Osteoblast (primary cell): ENCODE measurements around the gene NHLRC2. TPM values are rescaled to one million over a fixed set of nuclear protein-coding genes. Genes with fewer than 3 reads are reported as not detected.

Experiments used
- DNase-seq: peaks from one replicate; pipeline ENCODE4 v3.0.0; 2011; ENCODE audit warnings: low spot score, mixed read lengths; ENCODE audit not compliant: insufficient read length; ENCODE audit errors: missing footprints
- H2AFZ ChIP-seq: 2 replicates; pipeline ENCODE4 v1.6.0; 2011; ENCODE audit warnings: mild to moderate bottlenecking, low read length
- H3K27ac ChIP-seq: 2 replicates; pipeline ENCODE4 v1.5.1; 2011; ENCODE audit warnings: mild to moderate bottlenecking, low read depth, low read length, moderate library complexity
- H3K27me3 ChIP-seq: 2 replicates; pipeline ENCODE4 v1.6.0; 2012; ENCODE audit warnings: mild to moderate bottlenecking, control low read depth, inconsistent platforms, low read length, moderate library complexity; ENCODE audit not compliant: insufficient read depth
- H3K36me3 ChIP-seq: 2 replicates; pipeline ENCODE4 v1.5.1; 2011; ENCODE audit warnings: mild to moderate bottlenecking, low read length, control low read depth, moderate library complexity; ENCODE audit not compliant: insufficient read depth
- H3K4me1 ChIP-seq: 2 replicates; pipeline ENCODE4 v1.5.1; 2011; ENCODE audit warnings: mild to moderate bottlenecking, low read length, control low read depth, moderate library complexity; ENCODE audit not compliant: insufficient read depth
- H3K4me2 ChIP-seq: 2 replicates; pipeline ENCODE4 v1.6.0; 2011; ENCODE audit warnings: mild to moderate bottlenecking, low read length; ENCODE audit not compliant: insufficient read depth
- H3K4me3 ChIP-seq: fragments of 200-600 bp; sonication (generic); 3 replicates; pipeline ENCODE4 v1.5.1; 2012; ENCODE audit warnings: mild to moderate bottlenecking, low read length, inconsistent platforms; ENCODE audit not compliant: insufficient read depth
- H3K79me2 ChIP-seq: 2 replicates; pipeline ENCODE4 v1.6.0; 2012; ENCODE audit warnings: mild to moderate bottlenecking, low read length, control low read depth, inconsistent platforms; ENCODE audit not compliant: insufficient read depth
- H3K9me3 ChIP-seq: 2 replicates; pipeline ENCODE4 v1.5.1; 2011; ENCODE audit warnings: low read depth, low read length, control low read depth
- H4K20me1 ChIP-seq: 2 replicates; pipeline ENCODE4 v1.6.0; 2012; ENCODE audit warnings: mild to moderate bottlenecking, low read length, control low read depth; ENCODE audit not compliant: insufficient read depth
- CTCF ChIP-seq: IDR thresholded peaks from 2 replicates; pipeline ENCODE4 v1.5.1; 2011; ENCODE audit warnings: mild to moderate bottlenecking, low read depth, low read length, moderate library complexity; ENCODE audit errors: extremely low read depth
- total RNA-seq: library from RNA; depleted of rRNA; stranded (reverse); fragments of >200 nt; gene quantifications from 2 replicates; pipeline ENCODE4 v1.2.3, GENCODE V29; 2012

The NHLRC2 gene
- total RNA-seq, 1 donor: 15.6 TPM

DNA sequence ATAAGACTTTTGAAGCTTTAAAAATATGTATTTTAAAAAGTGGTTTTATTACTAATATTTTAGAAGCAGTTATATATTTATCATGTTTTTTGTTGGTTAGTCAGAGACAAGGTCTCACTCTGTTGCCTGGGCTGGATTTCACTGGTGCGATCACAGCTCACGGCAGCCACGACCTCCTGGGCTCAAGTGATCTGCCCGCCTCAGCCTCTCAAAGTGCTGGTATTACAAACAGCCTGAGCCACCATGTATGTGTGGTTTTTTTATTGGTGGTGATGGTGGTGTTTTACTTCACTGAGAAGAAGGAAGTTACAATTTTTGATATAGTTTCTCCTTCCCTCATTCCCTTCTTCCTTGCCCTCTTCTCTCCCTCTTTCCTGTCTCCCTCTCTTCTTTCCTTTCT is 13.4 kb downstream of the NHLRC2 start:
- no peaks in the 10 kb centered on the region for H3K36me3 ChIP-seq

GRCh38 chr10:113869789-113870188 is 15.3 kb downstream of the NHLRC2 start:
- H3K27me3 ChIP-seq: no peaks in the 10 kb centered on the region
- H3K27ac ChIP-seq: no peak overlapping the region
- no peak for DNase-seq
- H3K79me2 ChIP-seq: peaks cover 9% of the 10 kb centered on the region
- no peak overlapping the region for H3K4me2 ChIP-seq
- no peaks in the 10 kb centered on the region for H3K36me3 ChIP-seq
- H3K9me3 ChIP-seq: no peaks in the 10 kb centered on the region
- no peak overlapping the region for H3K4me3 ChIP-seq
- no peak overlapping the region for H2AFZ ChIP-seq
- no peak for TF ChIP-seq CTCF
- H3K4me1 ChIP-seq: no peaks in the 10 kb centered on the region
- no peaks in the 10 kb centered on the region for H4K20me1 ChIP-seq

More for the DNA sequence above, 13.4 kb downstream of the NHLRC2 start:
- H3K27ac ChIP-seq: no peak overlapping the region
- no peak overlapping the region for H2AFZ ChIP-seq
- no peak for TF ChIP-seq CTCF
- H3K9me3 ChIP-seq: no peaks in the 10 kb centered on the region
- DNase-seq: no peak
- no peak overlapping the region for H3K4me3 ChIP-seq
- H3K4me1 ChIP-seq: no peaks in the 10 kb centered on the region
- no peak overlapping the region for H3K4me2 ChIP-seq
- H3K27me3 ChIP-seq: no peaks in the 10 kb centered on the region
- H3K79me2 ChIP-seq: peaks cover 5% of the 10 kb centered on the region
- H4K20me1 ChIP-seq: no peaks in the 10 kb centered on the region

DNA sequence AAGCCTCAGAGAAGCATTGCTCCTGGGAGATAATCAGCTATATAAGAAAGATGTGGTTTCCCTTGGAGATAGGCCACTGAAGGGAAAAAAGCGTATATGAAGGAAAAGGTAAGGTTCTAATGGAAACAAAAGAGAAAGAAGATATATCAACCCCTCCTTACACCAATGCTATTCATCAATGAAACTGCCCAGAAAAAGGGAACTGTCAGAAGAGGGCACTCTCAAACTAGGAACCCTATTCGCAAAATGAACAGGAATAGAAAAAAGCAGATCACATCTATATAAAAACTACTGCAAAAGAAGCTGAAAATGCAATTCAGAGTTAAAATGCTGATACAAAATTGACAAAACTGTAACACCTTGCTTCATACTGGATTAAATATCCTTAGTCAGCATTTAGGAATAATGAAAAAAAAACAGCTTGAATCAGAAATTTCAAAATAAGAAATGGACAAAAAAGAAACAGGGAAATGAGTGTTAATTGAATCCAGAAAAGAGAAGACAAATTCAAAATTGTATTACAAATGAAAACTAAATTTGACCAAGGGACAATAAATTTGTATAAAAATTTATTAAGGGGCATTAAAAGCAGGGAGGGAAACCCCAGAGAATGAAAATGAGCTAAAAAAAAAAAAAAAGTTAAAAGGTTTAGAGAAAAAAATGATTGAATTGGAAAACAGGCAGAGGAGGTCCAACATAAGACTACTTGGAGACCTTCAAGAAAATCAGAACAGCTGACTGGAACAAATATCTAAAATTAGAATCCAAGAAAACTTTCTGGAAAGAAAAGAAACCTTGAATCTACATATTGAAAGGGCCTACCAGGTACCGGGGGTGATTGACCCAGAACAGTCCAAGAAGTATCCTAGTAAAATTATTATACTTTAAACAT is 17.9 kb downstream of the NHLRC2 start:
- no peak for TF ChIP-seq CTCF
- H3K4me2 ChIP-seq: no peak overlapping the region
- no peak for DNase-seq
- no peaks in the 10 kb centered on the region for H3K27me3 ChIP-seq
- no peak overlapping the region for H3K27ac ChIP-seq
- H3K9me3 ChIP-seq: no peaks in the 10 kb centered on the region
- no peak overlapping the region for H3K4me3 ChIP-seq
- peaks cover 3% of the 10 kb centered on the region for H3K36me3 ChIP-seq
- H2AFZ ChIP-seq: no peak overlapping the region
- H3K4me1 ChIP-seq: no peaks in the 10 kb centered on the region
- H4K20me1 ChIP-seq: no peaks in the 10 kb centered on the region
- peaks cover 14% of the 10 kb centered on the region for H3K79me2 ChIP-seq

DNA sequence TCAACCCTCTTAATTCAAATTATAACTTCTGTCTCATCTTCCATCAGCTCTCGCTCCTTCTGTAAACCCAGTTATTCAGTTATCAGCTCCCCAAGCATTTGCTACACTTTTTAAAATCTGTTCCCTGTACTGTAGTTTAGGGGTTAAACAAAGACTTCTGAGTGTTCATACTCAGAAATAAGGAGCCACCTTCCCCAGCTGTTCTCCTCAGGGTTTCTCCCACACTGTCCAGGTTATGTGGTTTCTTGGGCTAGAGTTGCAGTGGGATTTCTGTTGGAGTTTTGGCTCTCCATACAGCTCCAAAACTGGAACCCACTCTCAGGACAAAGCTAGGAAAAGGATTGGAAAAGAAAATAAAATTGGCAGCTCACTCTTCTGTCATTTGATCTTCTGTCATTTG is 20.8 kb downstream of the NHLRC2 start:
- Histone ChIP-seq H3K27me3 (no peaks in the 10 kb centered on the region), H2AFZ (no peak overlapping the region), H4K20me1 (no peaks in the 10 kb centered on the region), H3K27ac (no peak overlapping the region), H3K4me3 (no peak overlapping the region), H3K79me2 (peaks cover 9% of the 10 kb centered on the region), H3K36me3 (peaks cover 3% of the 10 kb centered on the region), H3K4me2 (no peak overlapping the region), H3K9me3 (no peaks in the 10 kb centered on the region), H3K4me1 (no peaks in the 10 kb centered on the region)
- DNase-seq: no peak
- TF ChIP-seq CTCF: no peak
